Activated CD4-positive, alpha-beta T cell treated with anti-CD3 and anti-CD28 coated beads for 36 hours (primary cell): ENCODE results near the gene CLIC5. TPM values are rescaled to one million over a fixed set of nuclear protein-coding genes. Genes with fewer than 3 reads are reported as not detected.

ENCODE experiments used
- ATAC-seq: fragments of 200-7000 bp; cut with Tn5 transposase; one replicate; pipeline ENCODE4 v1.10.0; 2021; ENCODE audit warnings: mild to moderate bottlenecking, moderate library complexity
- CTCF ChIA-PET: fragments of 350-600 bp; sonication (Branson Sonifier 250); formaldehyde crosslinking; loops from one replicate; lab custom pipeline; 2021; ENCODE audit warnings: antibody characterized with exemption; lab: Charles Lee
- POLR2A ChIA-PET: fragments of 350-600 bp; sonication (Branson Sonifier 250); formaldehyde crosslinking; loops from one replicate; lab custom pipeline; 2021; ENCODE audit warnings: antibody characterized with exemption, inconsistent platforms; lab: Charles Lee
- DNase-seq: peaks from one replicate; pipeline ENCODE4 v3.0.0-alpha.2; 2020
- H3K27ac Mint-ChIP-seq: one replicate; pipeline ENCODE4 v1.8.0; 2021; ENCODE audit warnings: mixed read lengths
- H3K27me3 Mint-ChIP-seq: one replicate; pipeline ENCODE4 v1.8.0; 2021; ENCODE audit warnings: mixed read lengths
- H3K36me3 Mint-ChIP-seq: one replicate; pipeline ENCODE4 v1.8.0; 2021; ENCODE audit warnings: low read depth, mixed read lengths
- H3K4me1 Mint-ChIP-seq: one replicate; pipeline ENCODE4 v1.8.0; 2021; ENCODE audit warnings: mixed read lengths
- H3K4me3 Mint-ChIP-seq: one replicate; pipeline ENCODE4 v1.8.0; 2021; ENCODE audit warnings: mild to moderate bottlenecking, moderate library complexity, mixed read lengths
- H3K9me3 Mint-ChIP-seq: one replicate; pipeline ENCODE4 v1.8.0; 2021; ENCODE audit warnings: low read depth, mixed read lengths
- intact Hi-C, 2 experiments: fragments of 100-400 bp; cut with DNase I in 1 of 2; cut with micrococcal nuclease in 1 of 2; formaldehyde crosslinking; loops; one replicate each; pipeline versions ENCODE4 v1.14.2 to v1.15.1; 2022 to 2024; cut with DNase I, micrococcal nuclease
- total RNA-seq, 2 experiments: library from RNA; stranded (reverse); gene quantifications; one replicate each; pipeline ENCODE4 v1.2.3, GENCODE V29; 2021

The CLIC5 gene
- total RNA-seq, 2 experiments from 2014 or later: 2.2 to 3.7 TPM

GRCh38 chr6:45924763-45925342 is 90.8 kb downstream of the CLIC5 start:
- peaks cover 53% of the 10 kb centered on the region for H3K4me1 Mint-ChIP-seq
- H3K36me3 Mint-ChIP-seq: no peaks in the 10 kb centered on the region
- ChIA-PET POLR2A (interaction anchor here (0.7 to 1.0 kb wide), 2 partner anchors 56 to 547 kb away, joined by 3 to 4 read pairs; partner anchors contain the start of gene SUPT3H), CTCF (interaction anchor here (0.6 to 1.1 kb wide), 6 partner anchors 16 to 1453 kb away, joined by 3 to 5 read pairs (median 4); no protein-coding TSS in a partner anchor)
- no peaks in the 10 kb centered on the region for H3K9me3 Mint-ChIP-seq
- H3K27me3 Mint-ChIP-seq: no peaks in the 10 kb centered on the region
- ATAC-seq (no peak), DNase-seq (no peak)
- peak overlapping the region; percentile 52 for H3K27ac Mint-ChIP-seq
- intact Hi-C loops: loop anchor here (1.0 to 10.0 kb wide), 20 partner anchors 86 to 1283 kb away; no protein-coding TSS in a partner anchor
- no peak overlapping the region for H3K4me3 Mint-ChIP-seq

- Mint-ChIP-seq H3K4me1 (peaks cover 53% of the 10 kb centered on the region), H3K27ac (peak overlapping the region; percentile 90), H3K4me3 (peak overlapping the region; percentile 39), H3K27me3 (no peaks in the 10 kb centered on the region), H3K36me3 (no peaks in the 10 kb centered on the region), H3K9me3 (no peaks in the 10 kb centered on the region)
- peak; percentile 82 for DNase-seq
- intact Hi-C loops: loop anchor here (1.0 to 10.0 kb wide), 28 partner anchors 87 to 1449 kb away; no protein-coding TSS in a partner anchor
- POLR2A ChIA-PET: interaction anchor here (0.8 to 1.6 kb wide), 4 partner anchors 90 to 546 kb away, joined by 3 to 6 read pairs (median 3); partner anchors contain the start of gene SUPT3H
- CTCF ChIA-PET: interaction anchor here (0.7 to 2.7 kb wide), 10 partner anchors 9 to 1452 kb away, joined by 3 to 10 read pairs (median 6); no protein-coding TSS in a partner anchor
- peak; percentile 86 for ATAC-seq
These were observed 91.7 kb downstream of the CLIC5 start for GRCh38 chr6:45923831-45924391.

GRCh38 chr6:45922728-45923351 is 92.8 kb downstream of the CLIC5 start:
- no peaks in the 10 kb centered on the region for H3K36me3 Mint-ChIP-seq
- POLR2A ChIA-PET: interaction anchor here (0.6 to 1.6 kb wide), 4 partner anchors 91 to 547 kb away, joined by 3 to 6 read pairs (median 4); no protein-coding TSS in a partner anchor
- H3K4me3 Mint-ChIP-seq: peak overlapping the region; percentile 15
- no peaks in the 10 kb centered on the region for H3K9me3 Mint-ChIP-seq
- CTCF ChIA-PET: interaction anchor here (0.5 to 2.7 kb wide), 30 partner anchors 8 to 1453 kb away, joined by 3 to 11 read pairs (median 4); partner anchors contain the start of gene SUPT3H
- H3K4me1 Mint-ChIP-seq: peaks cover 53% of the 10 kb centered on the region
- H3K27ac Mint-ChIP-seq: peak overlapping the region; percentile 90
- no peaks in the 10 kb centered on the region for H3K27me3 Mint-ChIP-seq
- ATAC-seq (peak; percentile 22), DNase-seq (peak; percentile 83)
- intact Hi-C loops: loop anchor here (1.0 to 10.0 kb wide), 21 partner anchors 89 to 1448 kb away; no protein-coding TSS in a partner anchor

GRCh38 chr6:45921691-45922281 is 93.9 kb downstream of the CLIC5 start:
- ATAC-seq (no peak), DNase-seq (no peak)
- Mint-ChIP-seq H3K36me3 (no peaks in the 10 kb centered on the region), H3K27ac (peak overlapping the region; percentile 90), H3K27me3 (no peaks in the 10 kb centered on the region), H3K4me3 (peak overlapping the region; percentile 50), H3K9me3 (no peaks in the 10 kb centered on the region), H3K4me1 (peaks cover 52% of the 10 kb centered on the region)
- intact Hi-C loops: loop anchor here (1.0 to 10.0 kb wide), 19 partner anchors 91 to 1447 kb away; no protein-coding TSS in a partner anchor
- ChIA-PET CTCF (interaction anchor here (0.5 to 2.7 kb wide), 19 partner anchors 8 to 1489 kb away, joined by 3 to 11 read pairs (median 4); partner anchors contain the start of gene SUPT3H), POLR2A (no interaction called here)

- peak overlapping the region; percentile 90 for H3K27ac Mint-ChIP-seq
- CTCF ChIA-PET: interaction anchor here (0.6 to 2.5 kb wide), 5 partner anchors 10 to 1329 kb away, joined by 3 to 11 read pairs (median 4); no protein-coding TSS in a partner anchor
- POLR2A ChIA-PET: no interaction called here
- intact Hi-C loops: loop anchor here (2.0 to 10.0 kb wide), 9 partner anchors 91 to 1279 kb away; no protein-coding TSS in a partner anchor
- H3K4me3 Mint-ChIP-seq: peak overlapping the region; percentile 50
- no peaks in the 10 kb centered on the region for H3K36me3 Mint-ChIP-seq
- H3K27me3 Mint-ChIP-seq: no peaks in the 10 kb centered on the region
- ATAC-seq: peak; percentile 10
- DNase-seq: peak; percentile 18
- H3K4me1 Mint-ChIP-seq: peaks cover 49% of the 10 kb centered on the region
- H3K9me3 Mint-ChIP-seq: no peaks in the 10 kb centered on the region
These were observed 94.7 kb downstream of the CLIC5 start for GRCh38 chr6:45920819-45921511.

GRCh38 chr6:45917439-45917838 is 98.2 kb downstream of the CLIC5 start:
- ChIA-PET CTCF (interaction anchor here (0.6 to 0.7 kb wide), 2 partner anchors 10 to 353 kb away, joined by 3 read pairs; no protein-coding TSS in a partner anchor), POLR2A (no interaction called here)
- Mint-ChIP-seq H3K9me3 (no peaks in the 10 kb centered on the region), H3K4me1 (peaks cover 25% of the 10 kb centered on the region), H3K36me3 (no peaks in the 10 kb centered on the region), H3K4me3 (no peak overlapping the region), H3K27me3 (no peaks in the 10 kb centered on the region), H3K27ac (no peak overlapping the region)
- DNase-seq (no peak), ATAC-seq (no peak)
- intact Hi-C loops: no loop called here

GRCh38 chr6:45916692-45917091 is 99.0 kb downstream of the CLIC5 start:
- H3K4me1 Mint-ChIP-seq: peaks cover 18% of the 10 kb centered on the region
- intact Hi-C loops: no loop called here
- no peak for ATAC-seq
- no peaks in the 10 kb centered on the region for H3K9me3 Mint-ChIP-seq
- DNase-seq: no peak
- H3K36me3 Mint-ChIP-seq: no peaks in the 10 kb centered on the region
- CTCF ChIA-PET: interaction anchor here (0.6 to 0.7 kb wide), 2 partner anchors 9 to 352 kb away, joined by 3 read pairs; no protein-coding TSS in a partner anchor
- H3K4me3 Mint-ChIP-seq: no peak overlapping the region
- POLR2A ChIA-PET: no interaction called here
- H3K27ac Mint-ChIP-seq: no peak overlapping the region
- H3K27me3 Mint-ChIP-seq: no peaks in the 10 kb centered on the region

GRCh38 chr6:45915780-45916468 is 99.7 kb downstream of the CLIC5 start:
- Mint-ChIP-seq H3K27ac (no peak overlapping the region), H3K4me1 (peaks cover 10% of the 10 kb centered on the region), H3K9me3 (no peaks in the 10 kb centered on the region), H3K36me3 (no peaks in the 10 kb centered on the region), H3K4me3 (no peak overlapping the region), H3K27me3 (no peaks in the 10 kb centered on the region)
- POLR2A ChIA-PET: no interaction called here
- intact Hi-C loops: no loop called here
- CTCF ChIA-PET: interaction anchor here (1.5 to 1.6 kb wide), 2 partner anchors 8 to 1446 kb away, joined by 3 to 5 read pairs; no protein-coding TSS in a partner anchor
- no peak for ATAC-seq
- DNase-seq: no peak

- ChIA-PET CTCF (interaction anchor here (0.7 to 1.0 kb wide), 2 partner anchors 16 to 19 kb away, joined by 3 to 5 read pairs; no protein-coding TSS in a partner anchor), POLR2A (no interaction called here)
- intact Hi-C loops: no loop called here
- no peak for ATAC-seq
- Mint-ChIP-seq H3K27me3 (no peaks in the 10 kb centered on the region), H3K4me3 (no peak overlapping the region), H3K9me3 (no peaks in the 10 kb centered on the region), H3K27ac (no peak overlapping the region), H3K36me3 (no peaks in the 10 kb centered on the region), H3K4me1 (no peaks in the 10 kb centered on the region)
- DNase-seq: no peak
These were observed 104.0 kb downstream of the CLIC5 start for GRCh38 chr6:45911691-45912090.

GRCh38 chr6:45903959-45904358 is 111.7 kb downstream of the CLIC5 start:
- no peaks in the 10 kb centered on the region for H3K27me3 Mint-ChIP-seq
- DNase-seq (no peak), ATAC-seq (no peak)
- no peaks in the 10 kb centered on the region for H3K36me3 Mint-ChIP-seq
- intact Hi-C loops: no loop called here
- H3K4me1 Mint-ChIP-seq: no peaks in the 10 kb centered on the region
- ChIA-PET POLR2A (no interaction called here), CTCF (interaction anchor here (0.6 to 1.3 kb wide), 2 partner anchors 10 to 824 kb away, joined by 3 to 4 read pairs; no protein-coding TSS in a partner anchor)
- H3K27ac Mint-ChIP-seq: no peak overlapping the region
- H3K4me3 Mint-ChIP-seq: no peak overlapping the region
- no peaks in the 10 kb centered on the region for H3K9me3 Mint-ChIP-seq
